ENCODE measurements around the gene FBXO11.

DNA sequence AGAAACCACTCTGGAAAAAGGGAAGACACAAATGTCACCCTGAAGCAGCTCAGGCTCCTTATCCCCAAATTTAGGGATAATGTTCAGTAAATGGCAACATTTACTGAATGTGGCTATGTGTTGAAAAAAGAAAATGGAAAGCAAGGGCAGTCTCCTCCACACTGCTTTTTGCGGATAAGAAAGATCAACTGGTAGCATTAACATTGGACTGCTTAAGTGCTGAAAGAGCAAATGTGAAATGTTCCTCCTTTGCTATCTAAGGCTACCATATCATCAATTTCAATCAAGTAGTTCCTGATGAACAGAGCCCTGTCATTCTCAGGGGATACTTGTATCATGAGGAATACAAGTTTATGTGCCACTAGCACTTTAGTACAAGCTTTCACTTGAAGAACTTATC, 12.5 kb downstream of the FBXO11 start:
- TF ChIP-seq POLR2AphosphoS5 (IDR thresholded peaks at IDR 0.05; ENCODE audit: low read depth, low read length) (no peak), SIN3A (IDR thresholded peaks at IDR 0.05; ENCODE audit: borderline replicate concordance, insufficient read depth, low read length) (no peak), TAF1 (IDR thresholded peaks at IDR 0.05; ENCODE audit: borderline replicate concordance, insufficient read depth, low read length) (no peak)
- TF ChIP-seq, protein P1, sequence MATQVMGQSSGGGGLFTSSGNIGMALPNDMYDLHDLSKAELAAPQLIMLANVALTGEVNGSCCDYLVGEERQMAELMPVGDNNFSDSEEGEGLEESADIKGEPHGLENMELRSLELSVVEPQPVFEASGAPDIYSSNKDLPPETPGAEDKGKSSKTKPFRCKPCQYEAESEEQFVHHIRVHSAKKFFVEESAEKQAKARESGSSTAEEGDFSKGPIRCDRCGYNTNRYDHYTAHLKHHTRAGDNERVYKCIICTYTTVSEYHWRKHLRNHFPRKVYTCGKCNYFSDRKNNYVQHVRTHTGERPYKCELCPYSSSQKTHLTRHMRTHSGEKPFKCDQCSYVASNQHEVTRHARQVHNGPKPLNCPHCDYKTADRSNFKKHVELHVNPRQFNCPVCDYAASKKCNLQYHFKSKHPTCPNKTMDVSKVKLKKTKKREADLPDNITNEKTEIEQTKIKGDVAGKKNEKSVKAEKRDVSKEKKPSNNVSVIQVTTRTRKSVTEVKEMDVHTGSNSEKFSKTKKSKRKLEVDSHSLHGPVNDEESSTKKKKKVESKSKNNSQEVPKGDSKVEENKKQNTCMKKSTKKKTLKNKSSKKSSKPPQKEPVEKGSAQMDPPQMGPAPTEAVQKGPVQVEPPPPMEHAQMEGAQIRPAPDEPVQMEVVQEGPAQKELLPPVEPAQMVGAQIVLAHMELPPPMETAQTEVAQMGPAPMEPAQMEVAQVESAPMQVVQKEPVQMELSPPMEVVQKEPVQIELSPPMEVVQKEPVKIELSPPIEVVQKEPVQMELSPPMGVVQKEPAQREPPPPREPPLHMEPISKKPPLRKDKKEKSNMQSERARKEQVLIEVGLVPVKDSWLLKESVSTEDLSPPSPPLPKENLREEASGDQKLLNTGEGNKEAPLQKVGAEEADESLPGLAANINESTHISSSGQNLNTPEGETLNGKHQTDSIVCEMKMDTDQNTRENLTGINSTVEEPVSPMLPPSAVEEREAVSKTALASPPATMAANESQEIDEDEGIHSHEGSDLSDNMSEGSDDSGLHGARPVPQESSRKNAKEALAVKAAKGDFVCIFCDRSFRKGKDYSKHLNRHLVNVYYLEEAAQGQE (IDR thresholded peaks at IDR 0.05; ENCODE audit: insufficient read depth in 1 of 2, low read depth in 2 of 2, low read length in 2 of 2) = no peak
